ENCODE measurements around the gene KRTAP4-11.

The KRTAP4-11 gene

GRCh38 chr17:41069031-41069430, 49.1 kb downstream of the KRTAP4-11 start:
- H3K4me1 ChIP-seq (ENCODE audit: insufficient read depth, poor library complexity, severe bottlenecking) = peaks cover 10% of the 10 kb centered on the region
- no peaks in the 10 kb centered on the region for H3K36me3 ChIP-seq (ENCODE audit: low read depth)
- ATAC-seq (ENCODE audit: low read depth) = no peak
- TF ChIP-seq CTCF (IDR thresholded peaks at IDR 0.05; ENCODE audit: poor library complexity, severe bottlenecking) = no peak
- no peak overlapping the region for H3K27ac ChIP-seq (ENCODE audit: poor library complexity, severe bottlenecking)
- DNase-seq (ENCODE audit: low spot score) = no peak
- H3K27me3 ChIP-seq (ENCODE audit: insufficient read depth, poor library complexity, severe bottlenecking) = no peaks in the 10 kb centered on the region
- H3K9me3 ChIP-seq (ENCODE audit: severe bottlenecking) = no peaks in the 10 kb centered on the region
- no peak overlapping the region for H3K4me3 ChIP-seq (ENCODE audit: severe bottlenecking)

- H3K4me1 ChIP-seq (ENCODE audit: insufficient read depth, poor library complexity, severe bottlenecking) = peaks cover 13% of the 10 kb centered on the region
- no peaks in the 10 kb centered on the region for H3K9me3 ChIP-seq (ENCODE audit: severe bottlenecking)
- ATAC-seq (ENCODE audit: low read depth) (no peak), DNase-seq (ENCODE audit: low spot score) (no peak)
- no peaks in the 10 kb centered on the region for H3K27me3 ChIP-seq (ENCODE audit: insufficient read depth, poor library complexity, severe bottlenecking)
- no peak for TF ChIP-seq CTCF (IDR thresholded peaks at IDR 0.05; ENCODE audit: poor library complexity, severe bottlenecking)
- H3K36me3 ChIP-seq (ENCODE audit: low read depth) = no peaks in the 10 kb centered on the region
- H3K4me3 ChIP-seq (ENCODE audit: severe bottlenecking) = no peak overlapping the region
- H3K27ac ChIP-seq (ENCODE audit: poor library complexity, severe bottlenecking) = peak overlapping the region; percentile 28
Observed at GRCh38 chr17:41067281-41067680, 50.9 kb downstream of the KRTAP4-11 start.
